OCI-LY3 (cell line): ENCODE data around the gene VGLL3.

Experiments used
- CTCF ChIP-seq: fragments of 200-600, 300-600 bp; sonication (generic); IDR thresholded peaks from 2 replicates; pipeline ENCODE4 v1.5.1; 2014; ENCODE audit warnings: antibody characterized with exemption, low read length, low read depth
- EZH2phosphoT487 ChIP-seq: fragments of 200-600 bp; shearing (Covaris generic); IDR thresholded peaks from 2 replicates; pipeline ENCODE4 v1.6.1; 2018; ENCODE audit warnings: antibody characterized with exemption, mixed run types, low read depth

DNA sequence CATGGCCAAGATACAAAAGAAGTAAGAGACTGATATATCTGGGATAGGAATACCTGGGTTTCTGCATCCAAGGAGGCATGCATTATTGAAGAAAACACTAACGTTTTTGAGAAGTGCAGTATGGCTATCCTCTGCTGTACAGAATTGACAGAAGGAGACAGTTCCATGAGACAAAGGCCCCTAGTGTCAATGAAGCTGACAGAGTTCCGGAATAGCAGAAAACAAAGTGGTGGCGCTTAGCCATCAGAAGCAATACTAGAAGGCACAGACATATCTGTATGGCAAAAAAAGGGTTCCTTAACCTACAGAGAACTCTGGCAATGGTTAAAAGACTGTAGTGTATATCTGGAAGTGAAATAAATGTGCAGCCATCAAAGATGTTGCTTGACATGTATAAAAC lies 77.8 kb downstream of the VGLL3 start:
- TF ChIP-seq CTCF (no peak), EZH2phosphoT487 (no peak)
